HepG2 (cell line): ENCODE data around the gene ACAP1. TPM values are rescaled to one million over a fixed set of nuclear protein-coding genes. Genes with fewer than 3 reads are reported as not detected.

Experiments
- ATF1 ChIP-seq: IDR thresholded peaks from 2 replicates; pipeline ENCODE4 v1.6.1; 2016; ENCODE audit warnings: mild to moderate bottlenecking, control low read depth
- CBX1 ChIP-seq: IDR thresholded peaks from one replicate; pipeline ENCODE4 v1.6.1; 2016; ENCODE audit warnings: antibody characterized with exemption, low read depth
- FOXJ3 ChIP-seq: sonication (generic); formaldehyde crosslinking; IDR thresholded peaks from 2 replicates; pipeline ENCODE4 v1.4.0; 2020; ENCODE audit warnings: missing genetic modification reagents, mild to moderate bottlenecking, borderline replicate concordance
- GLMP ChIP-seq: sonication (generic); formaldehyde crosslinking; IDR thresholded peaks from 2 replicates; pipeline ENCODE4 v1.9.0; 2021; ENCODE audit warnings: missing genetic modification reagents, mild to moderate bottlenecking, borderline replicate concordance
- GMEB1 ChIP-seq: sonication (generic); formaldehyde crosslinking; IDR thresholded peaks from 2 replicates; pipeline ENCODE4 v1.5.1; 2020; ENCODE audit warnings: missing genetic modification reagents, mild to moderate bottlenecking, borderline replicate concordance
- HOXA9 ChIP-seq: sonication (generic); formaldehyde crosslinking; IDR thresholded peaks from 2 replicates; pipeline ENCODE4 v1.8.1; 2022; ENCODE audit warnings: missing genetic modification reagents, mild to moderate bottlenecking, moderate library complexity, borderline replicate concordance
- JUN ChIP-seq: sonication (generic); formaldehyde crosslinking; IDR thresholded peaks from 2 replicates; pipeline ENCODE4 v1.4.0; 2020; ENCODE audit warnings: mild to moderate bottlenecking, missing genetic modification reagents
- PHF20 ChIP-seq: sonication (generic); formaldehyde crosslinking; IDR thresholded peaks from 2 replicates; pipeline ENCODE4 v1.5.0; 2020; ENCODE audit warnings: mild to moderate bottlenecking, missing genetic modification reagents
- THRA ChIP-seq: sonication (generic); formaldehyde crosslinking; IDR thresholded peaks from 2 replicates; pipeline ENCODE4 v1.4.0; 2020; ENCODE audit warnings: missing genetic modification reagents, borderline replicate concordance
- ZBTB10 ChIP-seq: sonication (generic); formaldehyde crosslinking; IDR thresholded peaks from 2 replicates; pipeline ENCODE4 v1.4.0; 2020; ENCODE audit warnings: missing genetic modification reagents, borderline replicate concordance
- ZFP36L1 ChIP-seq: sonication (generic); formaldehyde crosslinking; IDR thresholded peaks from 2 replicates; pipeline ENCODE4 v1.8.0; 2022; ENCODE audit warnings: mild to moderate bottlenecking, missing genetic modification reagents, moderate library complexity
- ZMYM3 ChIP-seq: sonication (generic); formaldehyde crosslinking; IDR thresholded peaks from 2 replicates; pipeline ENCODE4 v1.5.1; 2020; ENCODE audit warnings: mild to moderate bottlenecking, missing genetic modification reagents
- ZNF10 ChIP-seq: sonication (generic); formaldehyde crosslinking; IDR thresholded peaks from 2 replicates; pipeline ENCODE4 v1.4.0; 2020; ENCODE audit warnings: mild to moderate bottlenecking, low read depth, missing genetic modification reagents, borderline replicate concordance
- ZNF143 ChIP-seq: sonication (generic); formaldehyde crosslinking; IDR thresholded peaks from 2 replicates; pipeline ENCODE4 v1.4.0; 2020; ENCODE audit warnings: missing genetic modification reagents
- ZNF263 ChIP-seq: sonication (generic); formaldehyde crosslinking; IDR thresholded peaks from 2 replicates; pipeline ENCODE4 v1.4.0; 2020; ENCODE audit warnings: missing genetic modification reagents
- ZNF337 ChIP-seq: sonication (generic); formaldehyde crosslinking; IDR thresholded peaks from 2 replicates; pipeline ENCODE4 v1.5.1; 2020; ENCODE audit warnings: missing genetic modification reagents, low read depth, mild to moderate bottlenecking, borderline replicate concordance
- ZNF343 ChIP-seq: sonication (generic); formaldehyde crosslinking; IDR thresholded peaks from 2 replicates; pipeline ENCODE4 v1.4.0; 2020; ENCODE audit warnings: mild to moderate bottlenecking, missing genetic modification reagents
- ZNF362 ChIP-seq: sonication (generic); formaldehyde crosslinking; IDR thresholded peaks from 2 replicates; pipeline ENCODE4 v1.4.0; 2020; ENCODE audit warnings: missing genetic modification reagents, mild to moderate bottlenecking, borderline replicate concordance
- ZNF670 ChIP-seq: sonication (generic); formaldehyde crosslinking; IDR thresholded peaks from 2 replicates; pipeline ENCODE4 v1.8.0; 2022; ENCODE audit warnings: mild to moderate bottlenecking, missing genetic modification reagents, borderline replicate concordance
- ZNF772 ChIP-seq: sonication (generic); formaldehyde crosslinking; IDR thresholded peaks from 2 replicates; pipeline ENCODE4 v1.5.0; 2020; ENCODE audit warnings: mild to moderate bottlenecking, missing genetic modification reagents
- polyA plus RNA-seq, 8 experiments: library from polyadenylated mRNA; depleted of rRNA in 3 of 8; stranded (reverse) in 7 of 8; unstranded in 1 of 8; fragments of >200 nt; fragmentation: Illumina TruSeq in 4 of 8; extraction: Trizol in 4 of 8; gene quantifications; 2 replicates each; pipeline versions ENCODE4 v1.2.1 to v1.2.3, GENCODE V29; 2011 to 2016; ENCODE audit warnings: low read depth in 4 of 8, missing spikeins in 1 of 8, mixed read lengths in 1 of 8; ENCODE audit not compliant: insufficient read depth in 1 of 8
- total RNA-seq, 5 experiments: library from RNA; depleted of rRNA; stranded (reverse); fragments of >200 nt; fragmentation: Illumina TruSeq; extraction: Trizol; gene quantifications; 2 replicates each; pipeline ENCODE4 v1.2.3, GENCODE V29; 2016; ENCODE audit warnings: low read depth in 1 of 5

ACAP1 gene
- total and polyA plus RNA-seq, 2 of the 13 experiments (the other 11 are each of a cell fraction or from before 2014, with no cell fraction given) = 1.3 to 2.5 TPM

GRCh38 chr17:7314719-7315569 lies 21.4 kb upstream of the ACAP1 start, which contains the start of gene GPS2 (continued):
- TF ChIP-seq ZBTB10 (CRISPR knock-in tag) (no peak; the same call in 1 of the 2 replicates), ZNF772 (no peak; the same call in 1 of the 2 replicates), ZNF263 (peak; percentile 44; the same call in 1 of the 2 replicates), ZMYM3 (CRISPR knock-in tag) (no peak), ATF1 (CRISPR knock-in tag) (peak; percentile 89), THRA (CRISPR knock-in tag) (peak; percentile 72), ZNF343 (CRISPR knock-in tag) (no peak), JUN (CRISPR knock-in tag) (no peak), GLMP (CRISPR knock-in tag) (no peak), ZNF670 (CRISPR knock-in tag) (peak; percentile 80; the same call in 1 of the 2 replicates), ZNF337 (CRISPR knock-in tag) (no peak), FOXJ3 (CRISPR knock-in tag) (no peak; the same call in 1 of the 2 replicates), ZFP36L1 (CRISPR knock-in tag) (no peak; the same call in 1 of the 2 replicates), CBX1 (no peak), ZNF10 (no peak), HOXA9 (peak; percentile 64), ZNF362 (CRISPR knock-in tag) (peak; percentile 29; the same call in 1 of the 2 replicates), GMEB1 (peak; percentile 95), ZNF143 (CRISPR knock-in tag) (peak; percentile 75), PHF20 (CRISPR knock-in tag) (peak; percentile 99)
